Peyer's patch (tissue), 4 donors: Measurements from ENCODE around the gene CLASRP.

Experiments
- CTCF ChIP-seq, 6 experiments: fragments of 450-650 bp in 4 of 6; fragments of 200-600 bp in 2 of 6; sonication (generic) in 1 of 6; IDR thresholded peaks; one replicate each; pipeline ENCODE4 v1.5.1; 2017 to 2019; ENCODE audit warnings: antibody characterized with exemption in 6 of 6, mild to moderate bottlenecking in 3 of 6, moderate library complexity in 1 of 6
- POLR2A ChIP-seq, 2 donors: fragments of 450-650 bp; IDR thresholded peaks; one replicate each; pipeline ENCODE4 v1.5.1; 2017; ENCODE audit warnings: antibody characterized with exemption in 2 of 2, mild to moderate bottlenecking in 2 of 2, moderate library complexity in 2 of 2

GRCh38 chr19:45032421-45032820 lies 6.4 kb upstream of the CLASRP start:
- TF ChIP-seq CTCF (IDR thresholded peaks at IDR 0.05) (no peak), POLR2A (IDR thresholded peaks at IDR 0.05) (no peak)
